ENCODE results near the gene TULP4.
"Not testable (repeated sequence)": the region's sequence is repeated elsewhere in the genome, so short reads cannot be mapped to it uniquely, and the experiment has no call there.

TULP4 gene

DNA sequence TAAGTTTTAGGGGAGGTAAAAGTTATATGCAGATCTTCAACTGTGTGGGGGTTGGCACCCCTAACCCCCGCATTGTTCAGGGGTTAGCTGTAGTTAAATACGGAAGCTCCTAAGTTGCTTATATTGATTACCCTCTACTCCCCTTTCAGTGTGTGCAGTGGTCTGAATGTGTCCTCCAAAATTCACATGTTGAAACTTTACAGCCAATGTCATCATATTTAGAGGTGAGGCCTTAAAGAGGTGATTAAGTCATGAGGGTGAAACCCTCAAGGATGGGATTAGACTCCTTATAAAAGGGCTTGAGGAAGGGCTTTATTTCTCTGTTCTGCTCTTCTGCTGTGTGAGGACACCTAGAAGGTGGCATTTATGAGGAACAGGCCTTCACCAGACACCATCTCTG lies 22.3 kb downstream of the TULP4 start:
- POLR2A ChIA-PET (ENCODE audit: low non-redundant PET) = no interaction called here
- no peak overlapping the region for H3K27ac ChIP-seq
- CTCF ChIA-PET = no interaction called here
- no peak for DNase-seq (ENCODE audit: low spot score)
- TF ChIP-seq, protein P1, sequence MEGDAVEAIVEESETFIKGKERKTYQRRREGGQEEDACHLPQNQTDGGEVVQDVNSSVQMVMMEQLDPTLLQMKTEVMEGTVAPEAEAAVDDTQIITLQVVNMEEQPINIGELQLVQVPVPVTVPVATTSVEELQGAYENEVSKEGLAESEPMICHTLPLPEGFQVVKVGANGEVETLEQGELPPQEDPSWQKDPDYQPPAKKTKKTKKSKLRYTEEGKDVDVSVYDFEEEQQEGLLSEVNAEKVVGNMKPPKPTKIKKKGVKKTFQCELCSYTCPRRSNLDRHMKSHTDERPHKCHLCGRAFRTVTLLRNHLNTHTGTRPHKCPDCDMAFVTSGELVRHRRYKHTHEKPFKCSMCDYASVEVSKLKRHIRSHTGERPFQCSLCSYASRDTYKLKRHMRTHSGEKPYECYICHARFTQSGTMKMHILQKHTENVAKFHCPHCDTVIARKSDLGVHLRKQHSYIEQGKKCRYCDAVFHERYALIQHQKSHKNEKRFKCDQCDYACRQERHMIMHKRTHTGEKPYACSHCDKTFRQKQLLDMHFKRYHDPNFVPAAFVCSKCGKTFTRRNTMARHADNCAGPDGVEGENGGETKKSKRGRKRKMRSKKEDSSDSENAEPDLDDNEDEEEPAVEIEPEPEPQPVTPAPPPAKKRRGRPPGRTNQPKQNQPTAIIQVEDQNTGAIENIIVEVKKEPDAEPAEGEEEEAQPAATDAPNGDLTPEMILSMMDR (conservative IDR thresholded peaks at IDR 0.05; ENCODE audit: low read depth) = no peak

DNA sequence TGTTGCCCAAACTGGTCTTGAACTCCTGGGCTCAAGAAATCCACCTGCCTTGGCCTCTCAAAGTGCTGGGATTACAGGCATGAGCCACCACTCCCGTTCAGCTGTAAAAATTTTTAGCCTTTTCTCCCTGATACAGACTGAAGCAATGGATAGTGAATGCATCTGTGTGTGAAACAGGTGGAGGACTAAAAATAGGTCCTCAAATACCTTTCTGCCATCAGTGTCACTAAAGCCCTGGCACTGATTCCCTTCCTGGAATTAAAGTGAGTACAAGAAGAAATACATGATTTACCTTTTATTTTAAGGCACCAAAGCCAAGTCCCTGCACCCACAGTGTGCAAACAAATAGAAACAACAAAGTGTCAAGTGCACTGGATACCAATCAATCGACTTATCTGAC lies 25.1 kb downstream of the TULP4 start:
- H3K27ac ChIP-seq = no peak overlapping the region
- no peak for DNase-seq (ENCODE audit: low spot score)
- ChIA-PET POLR2A (ENCODE audit: low non-redundant PET) (no interaction called here), CTCF (no interaction called here)
- TF ChIP-seq, protein P1 (conservative IDR thresholded peaks at IDR 0.05; ENCODE audit: low read depth) = no peak

DNA sequence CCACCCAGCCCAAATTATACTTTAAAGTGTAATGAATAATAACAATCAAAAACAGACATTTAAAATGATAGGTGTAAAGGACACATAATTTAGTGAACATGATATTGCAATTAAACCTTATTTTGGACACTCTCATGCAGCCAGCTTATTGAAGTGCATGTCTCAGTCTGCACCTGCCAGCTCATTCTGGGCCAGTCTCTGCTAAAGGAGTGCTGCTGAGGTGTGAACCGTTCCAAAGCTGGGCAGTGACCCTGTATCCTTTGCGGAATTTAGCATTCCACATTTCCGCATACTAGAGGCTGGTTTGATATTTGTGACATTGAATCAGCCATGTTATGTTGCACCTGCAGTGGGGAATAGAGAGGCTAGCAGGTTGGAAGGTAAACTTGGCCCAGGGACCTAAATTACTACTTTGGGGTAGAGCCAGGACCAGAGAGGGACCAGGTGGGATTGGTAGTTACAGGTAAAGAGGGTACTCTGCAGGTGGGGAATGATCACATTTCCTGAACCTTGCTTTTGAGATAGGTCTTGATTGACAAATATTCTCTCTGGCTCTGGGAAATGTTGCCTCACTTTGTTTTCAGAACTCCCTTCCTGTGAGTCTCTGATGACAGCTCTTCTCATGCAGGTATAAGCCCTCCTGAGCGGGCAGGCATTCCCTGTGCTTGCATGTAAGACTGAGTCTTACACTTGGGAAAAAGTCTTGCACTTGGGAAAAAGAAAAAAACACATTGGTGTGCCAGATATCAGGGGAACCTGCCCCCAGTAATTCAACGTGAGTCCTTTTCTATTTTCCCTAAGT lies 26.2 kb downstream of the TULP4 start:
- ChIA-PET CTCF (no interaction called here), POLR2A (ENCODE audit: low non-redundant PET) (no interaction called here)
- TF ChIP-seq, protein P1 (conservative IDR thresholded peaks at IDR 0.05; ENCODE audit: low read depth) = no peak
- no peak for DNase-seq (ENCODE audit: low spot score)
- no peak overlapping the region for H3K27ac ChIP-seq

DNA sequence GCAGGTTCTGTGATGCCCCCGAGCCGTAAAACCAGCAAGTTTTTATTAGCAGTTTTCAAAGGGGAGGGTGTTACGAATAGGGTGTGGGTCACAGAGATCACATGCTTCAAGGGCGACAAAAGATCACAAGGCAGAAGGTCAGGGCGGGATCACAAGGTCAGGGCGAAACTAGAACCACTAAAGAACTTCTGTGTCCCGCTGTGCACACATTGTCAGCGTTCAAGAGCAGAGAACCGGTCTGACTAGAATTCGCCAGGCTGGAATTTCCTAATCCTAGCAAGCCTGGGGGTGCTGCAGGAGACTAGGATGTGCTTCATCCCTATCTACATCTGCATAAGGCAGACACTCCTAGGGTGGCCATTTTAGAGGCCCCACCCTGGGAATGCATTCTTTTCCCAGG lies 26.9 kb downstream of the TULP4 start:
- DNase-seq (ENCODE audit: low spot score); H3K27ac ChIP-seq; POLR2A ChIA-PET (ENCODE audit: low non-redundant PET); CTCF ChIA-PET: not testable (repeated sequence)

DNA sequence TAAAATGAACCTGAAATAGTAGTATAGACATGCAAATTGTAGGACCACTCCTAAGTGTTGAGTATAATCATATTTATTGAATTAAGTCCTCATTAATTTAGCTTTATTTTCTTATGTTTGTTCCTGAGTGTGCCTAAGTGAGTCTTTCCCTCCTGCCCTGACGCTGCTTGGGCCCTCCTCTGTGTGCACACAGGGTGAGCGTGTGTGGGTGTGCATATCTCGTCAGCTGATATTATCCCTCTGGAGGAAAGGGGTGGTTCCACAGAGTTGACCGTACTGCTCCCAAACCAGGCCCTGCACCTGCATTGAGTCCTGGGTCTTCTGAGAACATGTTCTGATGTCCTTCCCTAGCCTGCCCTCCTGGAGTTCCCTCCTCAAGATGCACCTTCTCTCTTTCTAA lies 28.0 kb downstream of the TULP4 start:
- no peak overlapping the region for H3K27ac ChIP-seq
- TF ChIP-seq, protein P1 (conservative IDR thresholded peaks at IDR 0.05; ENCODE audit: low read depth) = no peak
- no peak for DNase-seq (ENCODE audit: low spot score)
- POLR2A ChIA-PET (ENCODE audit: low non-redundant PET) = no interaction called here
- CTCF ChIA-PET = interaction anchor here (0.6 kb wide), 1 partner anchor 727 kb away, joined by 3 read pairs; no protein-coding TSS in a partner anchor

DNA sequence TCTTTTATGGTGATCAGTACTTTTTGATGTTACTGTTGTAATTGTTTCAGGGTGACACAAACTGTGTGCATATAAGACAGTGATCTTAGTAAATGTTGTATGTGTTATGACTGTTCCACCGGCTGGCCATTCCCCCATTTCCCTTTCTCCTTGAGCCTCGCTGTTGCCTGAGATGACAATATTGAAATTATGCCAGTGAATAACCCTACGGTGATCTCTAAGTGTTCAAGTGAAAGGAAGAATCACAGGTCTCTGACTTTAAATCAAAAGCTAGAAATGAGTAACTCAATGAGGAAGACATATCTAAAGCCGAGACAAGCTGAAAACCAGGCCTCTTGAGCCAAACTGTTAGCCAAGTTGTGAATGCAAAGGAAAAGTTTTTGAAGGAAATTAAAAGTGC lies 32.3 kb downstream of the TULP4 start:
- ChIA-PET POLR2A (ENCODE audit: low non-redundant PET) (no interaction called here), CTCF (no interaction called here)
- DNase-seq (ENCODE audit: low spot score) = no peak
- no peak overlapping the region for H3K27ac ChIP-seq
- TF ChIP-seq, protein P1 (conservative IDR thresholded peaks at IDR 0.05; ENCODE audit: low read depth) = no peak

DNA sequence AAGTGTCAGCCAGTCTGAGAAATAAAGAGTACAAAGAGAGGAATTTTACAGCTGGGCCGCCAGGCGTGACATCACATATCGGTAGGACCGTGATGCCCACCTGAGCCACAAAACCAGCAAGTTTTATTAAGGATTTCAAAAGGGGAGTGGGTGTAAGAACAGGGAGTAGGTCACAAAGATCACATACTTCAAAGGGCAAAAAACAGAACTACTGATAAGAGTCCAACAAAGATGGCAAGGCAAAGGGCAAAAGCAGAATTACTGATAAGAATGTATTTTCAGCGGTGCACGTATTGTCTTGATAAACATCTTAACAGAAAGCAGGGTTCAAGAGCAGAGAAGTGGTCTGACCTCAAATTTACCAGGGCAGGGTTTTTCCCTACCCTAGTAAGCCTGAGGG lies 33.2 kb downstream of the TULP4 start:
- DNase-seq (ENCODE audit: low spot score); CTCF ChIA-PET; H3K27ac ChIP-seq; POLR2A ChIA-PET (ENCODE audit: low non-redundant PET): not testable (repeated sequence)

DNA sequence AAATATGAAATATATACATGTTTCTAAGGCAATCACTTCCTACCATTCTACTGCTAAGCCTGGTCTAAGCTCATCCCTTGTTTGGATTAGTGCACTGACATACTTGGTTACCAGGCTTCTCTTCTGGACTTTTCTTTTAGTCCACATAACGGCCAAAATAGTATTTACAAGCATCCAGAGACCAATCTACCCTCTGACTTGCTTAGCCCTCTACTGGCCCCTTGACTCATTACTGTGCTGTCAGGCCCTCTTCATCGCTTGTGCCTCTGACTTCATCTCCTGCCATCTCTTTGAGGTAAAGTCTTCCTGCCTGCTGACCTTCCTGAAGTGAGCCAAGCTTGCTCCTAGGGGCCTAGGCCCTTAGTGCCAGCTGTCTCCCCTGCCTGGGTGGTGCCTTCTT lies 35.1 kb downstream of the TULP4 start:
- H3K27ac ChIP-seq = no peak overlapping the region
- CTCF ChIA-PET = no interaction called here

DNA sequence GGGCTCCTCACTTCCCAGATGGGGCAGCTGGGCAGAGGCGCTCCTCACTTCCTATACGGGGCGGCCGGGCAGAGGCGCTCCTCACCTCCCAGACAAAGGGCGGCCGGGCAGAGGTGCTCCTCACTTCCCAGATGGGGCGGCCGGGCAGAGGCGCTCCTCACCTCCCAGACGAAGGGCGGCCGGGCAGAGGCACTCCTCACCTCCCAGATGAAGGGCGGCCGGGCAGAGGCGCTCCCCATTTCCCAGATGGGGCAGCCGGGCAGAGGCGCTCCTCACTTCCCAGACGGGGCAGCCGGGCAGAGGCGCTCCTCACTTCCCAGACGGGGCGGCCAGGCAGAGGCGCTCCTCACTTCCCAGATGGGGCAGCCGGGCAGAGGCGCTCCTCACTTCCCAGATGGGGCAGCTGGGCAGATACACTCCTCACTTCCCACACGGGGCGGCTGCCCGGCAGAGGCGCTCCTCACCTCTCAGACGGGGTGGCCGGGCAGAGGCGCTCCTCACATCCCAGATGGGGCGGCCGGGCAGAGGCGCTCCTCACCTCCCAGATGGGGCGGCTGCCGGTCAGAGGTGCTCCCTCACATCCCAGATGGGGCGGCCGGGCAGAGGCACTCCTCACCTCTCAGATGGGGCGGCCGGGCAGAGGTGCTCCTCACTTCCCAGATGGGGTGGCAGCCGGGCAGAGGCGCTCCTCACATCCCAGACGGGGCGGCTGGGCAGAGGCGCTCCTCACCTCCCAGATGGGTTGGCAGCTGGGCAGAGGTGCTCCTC lies 36.7 kb downstream of the TULP4 start:
- CTCF ChIA-PET; H3K27ac ChIP-seq; DNase-seq (ENCODE audit: low spot score); POLR2A ChIA-PET (ENCODE audit: low non-redundant PET): not testable (repeated sequence)

More for the DNA sequence above, 35.1 kb downstream of the TULP4 start:
- DNase-seq (ENCODE audit: low spot score) = no peak
- POLR2A ChIA-PET (ENCODE audit: low non-redundant PET) = no interaction called here
- TF ChIP-seq, protein P1 (conservative IDR thresholded peaks at IDR 0.05; ENCODE audit: low read depth) = no peak
